ENCODE measurements around the gene LSS. TPM values are rescaled to one million over a fixed set of nuclear protein-coding genes. Genes with fewer than 3 reads are reported as not detected.

Gene LSS
- total and polyA plus RNA-seq, 2 of the 8 experiments (the other 6 are each of a cell fraction or from before 2014, with no cell fraction given), result 96.1 to 123 TPM

GRCh38 chr21:46222436-46223116 is 6.0 kb downstream of the LSS start:
- H3K27ac ChIP-seq (ENCODE audit: low read depth, low read length), result no peak overlapping the region
- H3K56ac ChIP-seq (replicated peaks; ENCODE audit: insufficient read length, low read depth, low read length), result no peak overlapping the region
- CTCF ChIA-PET (ENCODE audit: partially characterized antibody), result interaction anchor here (1.3 to 1.4 kb wide), 2 partner anchors 22 to 33 kb away, joined by 3 to 4 read pairs; no protein-coding TSS in a partner anchor
- H4K5ac ChIP-seq (ENCODE audit: insufficient read length, low read depth, low read length), result no peak overlapping the region
- H3K9ac ChIP-seq (replicated peaks in 1 of 4; ENCODE audit: extremely low read depth in 1 of 4, low read depth in 3 of 4, low read length in 3 of 4), result no peak overlapping the region
- H2AFZ ChIP-seq (ENCODE audit: low read length), result no peak overlapping the region
- H4K8ac ChIP-seq (ENCODE audit: extremely low read depth, insufficient read depth, low read length), result no peak overlapping the region
- DNase-seq (ENCODE audit: low read depth in 1 of 2, low spot score in 2 of 2) (no peak), FAIRE-seq (no peak)
- H4K20me1 ChIP-seq (replicated peaks in 1 of 2; ENCODE audit: control insufficient read depth in 1 of 2, insufficient read depth in 2 of 2, low read length in 2 of 2), result peaks cover 6 to 40% of the 10 kb centered on the region in 2 experiments
- no peak overlapping the region for H3K23ac ChIP-seq (ENCODE audit: insufficient read length)
- peaks cover 15 to 57% of the 10 kb centered on the region in 2 experiments; a peak in 3 of 4 replicates for H3K79me2 ChIP-seq (ENCODE audit: control insufficient read depth in 1 of 2, insufficient read depth in 2 of 2, low read length in 2 of 2)
- TF ChIP-seq CBX8 (IDR thresholded peaks at IDR 0.05; ENCODE audit: borderline replicate concordance, low read depth, low read length) (no peak), RFX5 (IDR thresholded peaks at IDR 0.05; ENCODE audit: borderline replicate concordance, low read depth, low read length) (no peak)
- TF ChIP-seq, protein P1, sequence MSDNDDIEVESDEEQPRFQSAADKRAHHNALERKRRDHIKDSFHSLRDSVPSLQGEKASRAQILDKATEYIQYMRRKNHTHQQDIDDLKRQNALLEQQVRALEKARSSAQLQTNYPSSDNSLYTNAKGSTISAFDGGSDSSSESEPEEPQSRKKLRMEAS (IDR thresholded peaks at IDR 0.05), result no peak
- TF ChIP-seq, protein P2, sequence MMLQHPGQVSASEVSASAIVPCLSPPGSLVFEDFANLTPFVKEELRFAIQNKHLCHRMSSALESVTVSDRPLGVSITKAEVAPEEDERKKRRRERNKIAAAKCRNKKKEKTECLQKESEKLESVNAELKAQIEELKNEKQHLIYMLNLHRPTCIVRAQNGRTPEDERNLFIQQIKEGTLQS (IDR thresholded peaks at IDR 0.05; ENCODE audit: insufficient read depth, low read depth, low read length), result no peak
- H2BK120ac ChIP-seq (replicated peaks; ENCODE audit: low read depth, low read length), result no peak overlapping the region
- H4K91ac ChIP-seq (replicated peaks; ENCODE audit: insufficient read length, low read length), result no peak overlapping the region
- no peak overlapping the region for H2AK5ac ChIP-seq (ENCODE audit: low read depth, low read length)
- no peaks in the 10 kb centered on the region for H3K27me3 ChIP-seq (replicated peaks in 1 of 4; ENCODE audit: control insufficient read depth in 3 of 4, extremely low read depth in 1 of 4, insufficient read depth in 3 of 4, low read length in 3 of 4)
- H2BK5ac ChIP-seq (ENCODE audit: low read depth, low read length), result no peak overlapping the region
- no peaks in the 10 kb centered on the region; the same call in 1 of the 2 replicates for H3K23me2 ChIP-seq (ENCODE audit: low read depth, low read length)
- no peak overlapping the region for H3K18ac ChIP-seq (ENCODE audit: extremely low read depth, low read length)
- peaks cover 6 to 23% (median 14%) of the 10 kb centered on the region in 4 experiments; a peak in 6 of 8 replicates for H3K36me3 ChIP-seq (ENCODE audit: control insufficient read depth in 2 of 4, insufficient read depth in 4 of 4, low read length in 3 of 4)
- H2BK20ac ChIP-seq (ENCODE audit: low read length), result no peak overlapping the region
- peaks cover 3 to 8% (median 5%) of the 10 kb centered on the region in 4 experiments for H3K4me1 ChIP-seq (replicated peaks in 1 of 4; ENCODE audit: control insufficient read depth in 3 of 4, insufficient read depth in 4 of 4, low read length in 3 of 4)
- H2BK15ac ChIP-seq (ENCODE audit: low read length), result no peak overlapping the region
- no peak overlapping the region for H2BK12ac ChIP-seq (ENCODE audit: low read depth, low read length)
- H3K79me1 ChIP-seq (ENCODE audit: low read depth, low read length), result peaks cover 30% of the 10 kb centered on the region
- H3K4me3 ChIP-seq (ENCODE audit: extremely low read depth in 1 of 4, insufficient read depth in 2 of 4, low read depth in 3 of 4, low read length in 4 of 4), result no peak overlapping the region
- no peak overlapping the region for H3K4me2 ChIP-seq (ENCODE audit: insufficient read depth in 1 of 2, low read depth in 2 of 2, low read length in 2 of 2)
- no peak overlapping the region for H3K14ac ChIP-seq (ENCODE audit: insufficient read length)
- WGBS, 2 experiments (ENCODE audit: extremely low coverage in 1 of 2, insufficient coverage in 1 of 2, insufficient read length in 1 of 2, insufficient replicate concordance in 2 of 2, low coverage in 1 of 2, low lambda C conversion rate in 2 of 2, missing lambda C conversion rate in 1 of 2), result 86% methylated on average over 11 of the region's 11 CpGs; no CpG with 5 or more reads in 1 of the 2 experiments
- peaks cover 8% of the 10 kb centered on the region in 2 experiments; a peak in 1 of 4 replicates for H3K9me3 ChIP-seq (ENCODE audit: insufficient read depth in 2 of 2, low read depth in 1 of 2, low read length in 1 of 2)
- POLR2A ChIA-PET (ENCODE audit: partially characterized antibody), result no interaction called here
- no peak overlapping the region for H3K4ac ChIP-seq (replicated peaks; ENCODE audit: insufficient read length, low read depth, low read length)

Measured in H1 (cell line).